Activated CD4-positive, CD25-positive, alpha-beta regulatory T cell treated with anti-CD3 and anti-CD28 coated beads, Interleukin-2, amount 50 U/mL, for 72 hours (primary cell): ENCODE data around the gene PDIA2.

ENCODE experiments used
- DNase-seq: peaks from one replicate; pipeline ENCODE4 v3.0.0; 2021

PDIA2 gene

GRCh38 chr16:280991-281659, 1.8 kb upstream of the PDIA2 start:
- no peak for DNase-seq

- no peak for DNase-seq
Observed at GRCh38 chr16:281660-282255, 1.2 kb upstream of the PDIA2 start.

DNA sequence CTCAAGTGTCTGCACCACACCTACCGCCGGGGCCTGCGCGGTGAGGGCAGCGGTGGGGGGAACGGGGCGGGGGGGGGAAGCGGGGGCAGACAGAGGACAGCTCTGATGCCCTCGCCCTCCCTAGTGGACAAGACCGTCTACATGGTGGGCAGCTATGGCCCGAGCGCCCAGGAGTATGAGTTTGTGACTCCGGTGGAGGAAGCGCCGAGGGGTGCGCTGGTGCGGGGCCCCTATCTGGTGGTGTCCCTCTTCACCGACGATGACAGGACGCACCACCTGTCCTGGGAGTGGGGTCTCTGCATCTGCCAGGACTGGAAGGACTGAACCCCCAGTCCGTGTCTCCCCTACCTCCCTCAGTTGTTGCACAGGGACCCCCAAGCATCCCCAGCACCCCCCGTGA, 473 bp upstream of the PDIA2 start:
- no peak for DNase-seq

GRCh38 chr16:284204-285120, 1.5 kb downstream of the PDIA2 start:
- no peak for DNase-seq

- DNase-seq: no peak
Observed at GRCh38 chr16:285146-286055, 2.4 kb downstream of the PDIA2 start.

DNA sequence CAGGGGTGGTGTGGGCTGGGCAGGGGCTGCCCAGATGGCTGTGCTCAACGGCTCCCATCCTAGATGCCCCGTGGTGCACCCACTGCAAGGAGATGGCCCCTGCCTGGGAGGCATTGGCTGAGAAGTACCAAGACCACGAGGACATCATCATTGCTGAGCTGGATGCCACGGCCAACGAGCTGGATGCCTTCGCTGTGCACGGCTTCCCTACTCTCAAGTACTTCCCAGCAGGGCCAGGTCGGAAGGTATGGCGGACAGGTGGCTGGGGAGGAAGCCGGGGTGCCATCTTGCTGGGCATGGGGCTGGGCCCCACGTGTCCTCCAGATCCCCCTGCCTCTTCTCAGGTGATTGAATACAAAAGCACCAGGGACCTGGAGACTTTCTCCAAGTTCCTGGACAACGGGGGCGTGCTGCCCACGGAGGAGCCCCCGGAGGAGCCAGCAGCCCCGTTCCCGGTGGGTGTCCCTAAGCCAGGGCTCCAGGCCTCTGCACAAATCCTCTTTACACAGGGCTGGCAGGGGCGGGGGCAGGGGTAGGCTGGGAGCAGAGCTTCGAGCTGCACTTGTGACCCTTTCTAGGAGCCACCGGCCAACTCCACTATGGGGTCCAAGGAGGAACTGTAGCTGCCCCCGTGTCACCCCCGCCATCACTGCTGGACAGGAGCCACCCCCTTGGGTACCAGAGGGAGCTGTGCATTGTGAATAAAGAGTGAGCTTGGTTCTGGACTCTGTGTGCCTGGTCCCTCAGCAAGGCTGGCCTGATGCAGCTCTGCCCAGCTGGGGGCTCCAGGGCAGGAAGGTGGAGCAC, 3.7 kb downstream of the PDIA2 start:
- DNase-seq: no peak

DNA sequence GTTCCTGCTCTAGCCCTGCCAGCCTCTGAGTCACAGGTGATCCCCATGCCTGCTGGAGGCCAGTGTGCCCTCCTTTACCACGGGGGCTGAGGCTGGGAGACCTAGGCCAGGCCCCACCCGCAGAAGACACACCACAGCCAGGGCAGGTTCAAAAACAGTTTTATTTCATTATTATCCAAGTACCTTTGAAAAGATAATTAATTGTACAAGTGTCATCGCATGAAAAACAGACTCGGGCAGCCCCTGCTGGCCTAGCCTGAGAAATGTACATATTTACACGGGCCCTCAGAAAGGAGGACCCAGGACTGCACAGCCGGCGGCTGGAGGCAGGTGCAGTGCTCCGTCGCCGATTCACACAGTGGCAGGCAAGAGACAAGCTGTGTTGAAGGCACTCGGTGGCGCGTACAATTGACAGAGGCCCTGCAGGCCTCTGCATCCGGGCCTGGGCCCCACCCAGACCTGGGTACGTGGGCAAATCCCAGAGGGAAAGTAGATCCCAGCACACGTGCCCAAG, 4.4 kb downstream of the PDIA2 start:
- DNase-seq: no peak

DNA sequence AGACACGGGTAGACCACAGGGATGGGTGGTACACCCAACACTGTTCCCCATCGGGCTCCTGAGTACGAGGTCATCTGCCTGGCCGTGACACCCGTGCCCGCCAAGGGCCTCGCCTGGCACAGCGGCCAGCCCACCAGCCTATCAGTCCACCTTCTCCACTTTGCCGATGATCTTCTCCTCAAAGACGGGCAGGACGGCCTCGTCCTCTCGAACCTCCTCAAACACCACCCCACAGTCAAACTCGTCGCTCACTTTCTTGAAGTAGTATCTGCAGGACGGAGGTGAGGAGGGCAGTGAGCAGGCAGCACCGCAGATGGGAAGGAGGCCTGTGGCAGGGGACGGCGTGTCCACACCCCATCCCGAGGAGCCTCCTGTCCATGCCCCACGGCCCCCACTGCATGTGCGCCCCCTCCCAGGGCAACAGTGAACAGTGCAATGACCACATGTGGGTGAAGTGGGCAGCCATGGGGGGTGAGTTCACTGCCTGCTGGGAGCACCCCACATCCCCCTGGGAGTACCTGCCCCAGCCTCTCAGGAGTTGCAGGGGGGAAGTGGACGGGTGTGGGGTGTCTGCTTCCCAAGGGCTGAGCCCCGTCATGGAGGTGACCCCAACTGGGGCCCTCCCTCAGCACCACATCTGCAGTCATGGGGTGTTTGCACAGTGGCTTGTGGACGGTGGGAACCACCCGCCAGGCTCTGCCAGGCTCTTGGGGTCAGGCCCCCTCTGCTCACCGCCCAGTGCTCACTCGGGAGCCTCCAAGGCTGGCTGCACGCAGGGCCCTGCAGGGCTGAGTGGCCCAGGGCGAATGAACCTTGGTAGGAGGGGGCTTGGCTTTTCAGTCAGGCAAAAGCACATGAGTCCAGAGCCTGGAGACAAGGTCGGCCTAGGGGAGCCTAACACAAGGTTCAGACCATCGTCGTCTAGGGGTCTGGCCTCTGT, 5.3 kb downstream of the PDIA2 start:
- DNase-seq: no peak

DNA sequence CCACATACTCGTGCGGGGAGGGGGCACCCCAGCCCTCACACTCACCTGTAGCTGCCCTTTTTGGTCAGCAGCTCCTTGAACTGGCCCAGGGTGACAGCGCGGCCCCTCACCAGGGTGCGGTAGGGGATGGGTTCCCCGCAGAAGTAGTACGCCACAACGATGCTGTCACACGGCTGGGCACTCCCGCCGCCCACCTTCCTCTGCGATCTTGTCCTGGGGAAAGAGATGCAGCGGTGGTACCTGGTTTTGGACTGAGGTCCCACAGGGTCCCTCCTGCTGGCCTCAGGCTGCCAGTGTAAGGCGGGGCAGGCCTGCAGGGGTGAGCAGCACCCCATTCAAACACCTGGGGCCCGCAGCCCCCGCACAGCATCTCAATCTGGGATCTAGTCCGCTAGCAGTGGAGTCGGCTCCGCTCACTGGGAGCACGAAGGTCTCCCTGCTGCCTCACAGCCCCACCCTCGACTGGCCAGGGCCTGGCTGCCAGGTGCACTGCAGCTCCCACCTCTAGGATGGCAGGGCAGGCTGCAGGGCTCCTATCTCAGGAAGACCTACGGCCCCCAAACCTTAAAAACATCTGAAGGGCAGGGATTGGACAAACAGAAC, 6.5 kb downstream of the PDIA2 start:
- no peak for DNase-seq

GRCh38 chr16:290015-290680, 7.2 kb downstream of the PDIA2 start:
- no peak for DNase-seq

GRCh38 chr16:290681-291405, 7.9 kb downstream of the PDIA2 start:
- no peak for DNase-seq

DNA sequence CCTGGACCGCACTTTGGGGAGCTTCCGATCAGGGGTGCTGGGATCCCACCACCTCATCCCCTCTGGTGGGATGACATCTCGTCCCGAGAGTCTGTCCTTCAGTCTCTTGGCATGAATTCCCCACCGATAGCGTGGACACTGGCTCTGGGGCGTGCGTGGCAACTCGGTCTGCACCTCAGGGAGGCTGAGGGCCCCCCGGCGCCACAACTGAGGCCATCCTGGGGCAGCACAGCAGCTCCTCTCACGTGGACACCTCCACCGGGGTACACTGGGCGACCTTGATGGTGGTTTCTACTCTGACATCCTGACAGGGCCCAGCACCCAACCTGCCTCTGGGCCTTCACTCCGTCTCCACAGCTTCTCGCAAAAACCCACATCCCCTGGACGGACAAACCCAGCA, 8.6 kb downstream of the PDIA2 start:
- no peak for DNase-seq

DNA sequence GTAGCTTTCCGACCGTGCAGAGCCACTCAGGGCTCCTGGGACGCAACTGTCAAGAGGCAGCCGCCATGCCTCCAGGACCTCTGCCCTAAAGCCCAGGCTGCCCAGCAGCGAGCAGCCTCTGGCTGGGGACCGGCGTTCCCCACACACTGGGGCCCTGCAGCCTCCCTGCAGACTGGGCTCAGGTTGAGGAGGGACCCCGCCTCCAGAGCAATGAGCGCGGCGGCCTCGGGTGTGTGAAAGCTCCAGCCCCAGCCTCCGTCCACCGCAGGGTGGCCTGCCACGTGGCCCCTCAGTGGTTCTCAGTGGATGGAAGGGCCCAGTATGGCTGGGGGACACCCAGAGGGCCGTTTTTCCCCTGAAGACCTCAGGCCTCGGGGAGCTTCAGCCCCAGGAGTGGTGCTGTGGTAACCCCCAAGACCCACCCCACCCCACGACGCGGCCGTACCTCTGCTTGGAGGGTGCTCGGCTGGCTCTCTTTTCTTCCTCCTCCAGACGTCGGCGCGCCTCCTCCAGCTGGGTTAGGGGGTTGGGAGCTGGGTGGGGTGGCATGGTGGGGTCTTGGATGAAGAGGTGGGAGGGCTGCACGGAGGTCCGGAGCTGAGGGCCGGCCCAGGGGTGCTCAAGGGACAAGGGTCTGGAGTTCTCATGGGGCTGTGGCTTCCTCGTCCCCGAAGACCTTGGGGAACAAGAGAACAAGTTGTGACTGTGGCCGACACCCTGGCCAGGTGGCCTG, 10.2 kb downstream of the PDIA2 start:
- no peak for DNase-seq

- no peak for DNase-seq
Observed at GRCh38 chr16:296276-296675, 13.3 kb downstream of the PDIA2 start.

DNA sequence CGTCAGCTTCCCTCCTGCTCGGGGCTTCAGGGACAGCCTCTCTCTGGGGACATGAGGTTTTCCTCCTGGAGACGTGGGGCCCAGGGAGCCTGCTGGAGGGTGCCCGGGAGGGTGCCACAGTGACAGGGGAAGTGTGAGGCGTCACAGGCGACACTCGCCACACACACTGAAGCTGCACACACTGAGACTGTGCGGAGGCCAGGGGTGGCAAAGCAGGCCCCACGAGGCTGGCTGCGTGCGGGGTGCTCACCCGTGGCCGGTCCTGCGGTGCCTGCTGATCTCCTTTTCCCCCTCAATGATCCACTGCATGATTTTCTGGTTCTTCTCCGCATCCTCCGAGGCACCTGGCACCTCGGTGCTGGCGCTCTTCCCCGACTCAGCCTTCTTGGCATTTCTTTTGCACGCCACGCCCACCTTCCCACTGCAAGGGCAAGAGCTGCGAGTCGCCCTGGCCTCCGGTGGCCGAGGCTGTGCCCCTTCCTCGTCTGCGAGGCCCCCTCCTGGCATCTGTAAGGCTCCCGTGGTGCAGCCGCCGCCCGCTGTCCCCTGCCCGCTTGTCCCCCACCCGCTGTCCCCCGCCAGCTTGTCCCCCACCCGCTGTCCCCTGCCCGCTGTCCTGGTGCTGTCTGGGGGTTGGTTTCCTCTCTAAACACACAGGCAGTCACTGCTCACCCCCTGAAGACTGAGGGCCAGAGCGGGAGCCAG, 14.0 kb downstream of the PDIA2 start:
- no peak for DNase-seq

- DNase-seq: no peak
Observed at GRCh38 chr16:297832-298231, 14.9 kb downstream of the PDIA2 start.

GRCh38 chr16:301235-301634, 18.3 kb downstream of the PDIA2 start:
- DNase-seq: no peak
